Vagina (tissue), 2 donors: ENCODE data around the gene SLC27A3. TPM values are rescaled to one million over a fixed set of nuclear protein-coding genes. Genes with fewer than 3 reads are reported as not detected.

ENCODE experiments used
- DNase-seq, 2 donors: peaks; one replicate each; pipeline ENCODE4 v3.0.0-alpha.2; 2017; ENCODE audit errors: extremely low spot score in 2 of 2
- H3K27ac ChIP-seq: fragments of 200-600 bp; sonication (generic); one replicate; pipeline ENCODE4 v1.5.1; 2019
- H3K27me3 ChIP-seq: fragments of 200-600 bp; sonication (generic); one replicate; pipeline ENCODE4 v1.5.1; 2019
- H3K36me3 ChIP-seq, 2 donors: fragments of 200-600 bp; sonication (generic); one replicate each; pipeline ENCODE4 v1.5.1; 2017 to 2019
- H3K4me1 ChIP-seq: fragments of 200-600 bp; sonication (generic); one replicate; pipeline ENCODE4 v1.5.1; 2019
- H3K4me3 ChIP-seq, 2 donors: fragments of 200-600 bp; sonication (generic); 1 replicate in 1 of 2; 2 replicates in 1 of 2; pipeline ENCODE4 v1.5.1; 2016 to 2019
- H3K9me3 ChIP-seq: fragments of 200-600 bp; sonication (generic); one replicate; pipeline ENCODE4 v1.5.1; 2019
- POLR2A ChIP-seq, 2 donors: fragments of 450-650 bp; IDR thresholded peaks; one replicate each; pipeline ENCODE4 v1.6.1; 2017; ENCODE audit warnings: antibody characterized with exemption in 2 of 2, mild to moderate bottlenecking in 2 of 2, moderate library complexity in 2 of 2
- POLR2AphosphoS5 ChIP-seq, 2 donors: sonication (generic); formaldehyde crosslinking; IDR thresholded peaks; one replicate each; pipeline ENCODE4 v1.9.0; 2017; ENCODE audit warnings: antibody characterized with exemption in 2 of 2, mild to moderate bottlenecking in 2 of 2, low read depth in 1 of 2; ENCODE audit not compliant: insufficient read depth in 1 of 2
- intact Hi-C: fragments of 100-400 bp; cut with DNase I; formaldehyde crosslinking; loops from one replicate; pipeline ENCODE4 v1.15.1; 2023
- total RNA-seq: library from RNA; depleted of rRNA; stranded (reverse); fragments of >200 nt; gene quantifications from one replicate; pipeline ENCODE4 v1.2.3, GENCODE V29; 2016
- TF ChIP-seq, protein P1 (sequence below), 3 experiments: fragments of 450-650 bp in 2 of 3; fragments of 200-600 bp in 1 of 3; sonication (generic) in 1 of 3; IDR thresholded peaks; one replicate each; pipeline ENCODE4 v1.5.1; 2017 to 2019; ENCODE audit warnings: antibody characterized with exemption in 3 of 3, mild to moderate bottlenecking in 2 of 3, moderate library complexity in 2 of 3

The SLC27A3 gene
- total RNA-seq, 1 donor from 2014 or later = 31.4 TPM

DNA sequence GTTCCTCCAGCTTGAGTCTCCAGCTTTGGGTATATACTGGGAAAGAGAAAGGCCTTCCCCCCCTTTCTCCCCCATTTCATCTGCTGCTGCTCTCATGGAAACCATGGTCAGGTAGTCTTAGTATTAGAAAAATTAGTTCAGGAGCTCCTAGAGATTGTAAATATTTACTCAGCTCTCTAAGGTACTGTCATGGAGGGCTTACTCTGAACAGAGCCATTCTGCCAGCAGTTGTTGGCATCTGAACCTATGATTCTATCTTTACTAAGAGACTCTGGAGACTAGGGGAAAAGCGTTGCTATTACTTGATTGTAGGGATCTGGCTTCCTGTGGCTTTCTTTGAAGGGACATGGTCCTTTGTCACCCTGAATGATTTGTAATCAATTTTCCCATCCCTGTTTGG is 41.2 kb upstream of the SLC27A3 start:
- Histone ChIP-seq H3K27ac (no peak overlapping the region), H3K9me3 (no peaks in the 10 kb centered on the region), H3K4me3 (no peak overlapping the region), H3K27me3 (no peaks in the 10 kb centered on the region), H3K4me1 (peaks cover 22% of the 10 kb centered on the region), H3K36me3 (peaks cover 0 to 3% of the 10 kb centered on the region in 2 donors)
- DNase-seq = no peak
- intact Hi-C loops = no loop called here
- TF ChIP-seq, protein P1, sequence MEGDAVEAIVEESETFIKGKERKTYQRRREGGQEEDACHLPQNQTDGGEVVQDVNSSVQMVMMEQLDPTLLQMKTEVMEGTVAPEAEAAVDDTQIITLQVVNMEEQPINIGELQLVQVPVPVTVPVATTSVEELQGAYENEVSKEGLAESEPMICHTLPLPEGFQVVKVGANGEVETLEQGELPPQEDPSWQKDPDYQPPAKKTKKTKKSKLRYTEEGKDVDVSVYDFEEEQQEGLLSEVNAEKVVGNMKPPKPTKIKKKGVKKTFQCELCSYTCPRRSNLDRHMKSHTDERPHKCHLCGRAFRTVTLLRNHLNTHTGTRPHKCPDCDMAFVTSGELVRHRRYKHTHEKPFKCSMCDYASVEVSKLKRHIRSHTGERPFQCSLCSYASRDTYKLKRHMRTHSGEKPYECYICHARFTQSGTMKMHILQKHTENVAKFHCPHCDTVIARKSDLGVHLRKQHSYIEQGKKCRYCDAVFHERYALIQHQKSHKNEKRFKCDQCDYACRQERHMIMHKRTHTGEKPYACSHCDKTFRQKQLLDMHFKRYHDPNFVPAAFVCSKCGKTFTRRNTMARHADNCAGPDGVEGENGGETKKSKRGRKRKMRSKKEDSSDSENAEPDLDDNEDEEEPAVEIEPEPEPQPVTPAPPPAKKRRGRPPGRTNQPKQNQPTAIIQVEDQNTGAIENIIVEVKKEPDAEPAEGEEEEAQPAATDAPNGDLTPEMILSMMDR (IDR thresholded peaks at IDR 0.05) = no peak
- no peak for TF ChIP-seq POLR2A (IDR thresholded peaks at IDR 0.05)
- TF ChIP-seq POLR2AphosphoS5 (IDR thresholded peaks at IDR 0.05; ENCODE audit: insufficient read depth in 1 of 2, low read depth in 1 of 2) = no peak

DNA sequence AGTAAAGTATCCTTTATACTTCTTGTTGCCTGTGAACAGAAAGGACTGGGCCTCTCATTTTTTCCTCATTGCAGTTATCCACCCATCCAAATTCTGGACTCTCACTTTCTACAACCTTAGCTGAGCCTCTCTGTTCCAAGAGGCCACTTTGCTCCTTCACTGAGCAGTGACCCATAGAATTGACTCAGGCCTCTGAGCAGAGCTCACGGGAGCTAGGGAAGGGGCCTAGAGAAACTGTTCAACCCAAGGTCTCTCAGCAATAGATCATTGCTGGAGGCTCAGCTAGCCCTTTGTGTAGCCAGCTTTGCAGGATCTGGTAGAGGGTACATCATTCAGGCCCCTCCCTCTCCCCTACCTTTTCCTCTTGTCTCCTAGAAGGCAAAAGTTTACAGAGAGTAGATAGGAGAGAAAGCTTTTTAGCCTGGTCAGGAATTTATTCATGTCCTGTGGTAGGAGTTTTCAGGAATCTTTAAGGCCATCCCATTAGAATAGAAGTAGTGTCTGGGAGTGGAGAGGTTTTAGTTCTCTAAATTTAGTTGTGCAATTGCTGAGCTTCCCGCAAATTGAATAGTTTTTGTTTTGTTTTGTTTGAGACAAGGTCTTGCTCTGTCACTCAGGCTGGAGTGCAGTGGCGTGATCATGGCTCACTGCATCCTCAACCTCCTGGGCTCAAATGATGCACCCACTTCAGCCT is 40.7 kb upstream of the SLC27A3 start:
- H3K4me3 ChIP-seq = no peak overlapping the region
- no peak for DNase-seq
- H3K4me1 ChIP-seq = peaks cover 17% of the 10 kb centered on the region
- no peaks in the 10 kb centered on the region for H3K27me3 ChIP-seq
- H3K9me3 ChIP-seq = no peaks in the 10 kb centered on the region
- TF ChIP-seq POLR2AphosphoS5 (IDR thresholded peaks at IDR 0.05; ENCODE audit: insufficient read depth in 1 of 2, low read depth in 1 of 2) = no peak
- no peak for TF ChIP-seq POLR2A (IDR thresholded peaks at IDR 0.05)
- TF ChIP-seq, protein P1 (IDR thresholded peaks at IDR 0.05) = no peak
- intact Hi-C loops = no loop called here
- H3K36me3 ChIP-seq = peaks cover 0 to 9% of the 10 kb centered on the region in 2 donors
- no peak overlapping the region for H3K27ac ChIP-seq

GRCh38 chr1:153735090-153735420 is 40.2 kb upstream of the SLC27A3 start:
- TF ChIP-seq POLR2AphosphoS5 (IDR thresholded peaks at IDR 0.05; ENCODE audit: insufficient read depth in 1 of 2, low read depth in 1 of 2) = no peak
- TF ChIP-seq, protein P1 (IDR thresholded peaks at IDR 0.05) = no peak
- no peak for TF ChIP-seq POLR2A (IDR thresholded peaks at IDR 0.05)
- no peaks in the 10 kb centered on the region for H3K27me3 ChIP-seq
- H3K4me3 ChIP-seq = no peak overlapping the region
- H3K36me3 ChIP-seq = peaks cover 0 to 12% of the 10 kb centered on the region in 2 donors
- DNase-seq = no peak
- H3K4me1 ChIP-seq = peaks cover 12% of the 10 kb centered on the region
- intact Hi-C loops = no loop called here
- H3K9me3 ChIP-seq = no peaks in the 10 kb centered on the region
- H3K27ac ChIP-seq = no peak overlapping the region

- Histone ChIP-seq H3K27ac (no peak overlapping the region), H3K4me1 (peaks cover 12% of the 10 kb centered on the region), H3K9me3 (no peaks in the 10 kb centered on the region), H3K4me3 (no peak overlapping the region), H3K36me3 (peaks cover 0 to 43% of the 10 kb centered on the region in 2 donors), H3K27me3 (no peaks in the 10 kb centered on the region)
- intact Hi-C loops = no loop called here
- DNase-seq = no peak
- TF ChIP-seq, protein P1 (IDR thresholded peaks at IDR 0.05) = no peak
- no peak for TF ChIP-seq POLR2AphosphoS5 (IDR thresholded peaks at IDR 0.05; ENCODE audit: insufficient read depth in 1 of 2, low read depth in 1 of 2)
- TF ChIP-seq POLR2A (IDR thresholded peaks at IDR 0.05) = no peak
Measured at GRCh38 chr1:153741986-153742385, 33.2 kb upstream of the SLC27A3 start.

DNA sequence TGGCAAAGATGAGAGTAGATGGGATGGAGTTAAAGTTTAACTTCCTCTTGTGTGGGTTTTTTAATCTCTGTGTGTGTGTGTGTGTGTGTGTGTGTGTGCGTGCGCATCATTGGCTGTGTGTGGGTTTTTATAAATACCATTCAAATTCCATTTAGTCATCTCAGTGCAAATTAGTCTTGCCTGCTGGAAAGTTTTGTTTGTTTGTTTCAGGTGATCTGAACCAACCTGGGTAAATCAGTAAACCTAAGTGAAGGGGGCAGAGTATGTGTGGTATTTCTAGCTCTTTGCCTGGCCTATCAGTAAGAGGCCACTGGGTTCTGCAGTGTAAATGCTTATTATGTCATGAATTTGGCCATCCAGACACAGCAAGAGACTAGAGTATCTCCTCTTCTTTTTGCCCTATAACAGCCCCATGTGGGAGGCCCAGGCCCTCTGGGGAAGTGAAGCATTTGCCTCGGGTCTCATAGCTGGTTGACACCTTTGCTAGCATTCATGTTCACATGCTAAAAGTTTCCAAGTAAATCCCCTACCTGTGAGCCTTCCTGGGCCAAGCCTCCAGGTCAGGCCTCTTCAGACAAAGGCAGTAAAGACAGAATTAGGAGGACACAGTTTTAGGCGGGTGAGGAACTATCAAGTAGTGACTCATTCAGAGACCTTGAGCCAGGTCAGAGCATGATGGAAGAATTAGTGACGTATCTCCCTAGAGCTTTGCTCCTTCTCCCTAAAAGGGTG is 32.6 kb upstream of the SLC27A3 start:
- no peak for TF ChIP-seq POLR2A (IDR thresholded peaks at IDR 0.05)
- no peak for TF ChIP-seq POLR2AphosphoS5 (IDR thresholded peaks at IDR 0.05; ENCODE audit: insufficient read depth in 1 of 2, low read depth in 1 of 2)
- TF ChIP-seq, protein P1 (IDR thresholded peaks at IDR 0.05) = no peak
- DNase-seq = no peak
- H3K4me1 ChIP-seq = peaks cover 12% of the 10 kb centered on the region
- intact Hi-C loops = no loop called here
- peaks cover 0 to 49% of the 10 kb centered on the region in 2 donors for H3K36me3 ChIP-seq
- H3K27ac ChIP-seq = no peak overlapping the region
- no peaks in the 10 kb centered on the region for H3K27me3 ChIP-seq
- H3K4me3 ChIP-seq = no peak overlapping the region
- H3K9me3 ChIP-seq = no peaks in the 10 kb centered on the region
